ENCODE results near the gene RAET1E. TPM values are rescaled to one million over a fixed set of nuclear protein-coding genes. Genes with fewer than 3 reads are reported as not detected.
"Not testable (repeated sequence)": the region's sequence is repeated elsewhere in the genome, so short reads cannot be mapped to it uniquely, and the experiment has no call there.

Gene RAET1E
- total and polyA plus RNA-seq, 12 donors, result 0.15 to 1.4 (median 0.41) TPM; not detected in 3

GRCh38 chr6:149917679-149918078 is 19.8 kb upstream of the RAET1E start:
- peaks cover 0 to 15% (median 0%) of the 10 kb centered on the region in 7 donors for H3K27me3 ChIP-seq

GRCh38 chr6:149915970-149916865 is 18.3 kb upstream of the RAET1E start:
- Histone ChIP-seq H3K27me3 (peaks cover 0 to under 1% (median 0%) of the 10 kb centered on the region in 7 donors), H3K9me3 (no peaks in the 10 kb centered on the region), H3K36me3 (no peaks in the 10 kb centered on the region), H3K4me3 (no peak overlapping the region), H3K27ac (no peak overlapping the region), H3K4me1 (no peaks in the 10 kb centered on the region)
- no peak for DNase-seq
- whole genome bisulfite sequencing, 2 donors, result 92 to 93% methylated on average over 10 of the region's 10 CpGs
- TF ChIP-seq CTCF (IDR thresholded peaks at IDR 0.05), result no peak
- no peak for ATAC-seq
- intact Hi-C loops (cut with DNase I), result no loop called here

More at GRCh38 chr6:149917679-149918078, 19.8 kb upstream of the RAET1E start:
- Histone ChIP-seq H3K27ac (no peak overlapping the region), H3K36me3 (no peaks in the 10 kb centered on the region), H3K4me3 (no peak overlapping the region), H3K9me3 (no peaks in the 10 kb centered on the region), H3K4me1 (peaks cover 0 to 6% (median 5%) of the 10 kb centered on the region in 9 donors)
- TF ChIP-seq CTCF (IDR thresholded peaks at IDR 0.05), result no peak
- 94 to 97% methylated on average over 2 of the region's 2 CpGs for WGBS, 2 donors
- intact Hi-C loops (cut with DNase I), result no loop called here
- DNase-seq (no peak), ATAC-seq (no peak)

- H3K9me3 ChIP-seq, result peaks cover 0 to 5% (median 0%) of the 10 kb centered on the region in 11 donors
- H3K4me3 ChIP-seq, result no peak overlapping the region
- intact Hi-C loops (cut with DNase I), result no loop called here
- TF ChIP-seq CTCF (IDR thresholded peaks at IDR 0.05), result no peak
- 58 to 63% methylated on average over 9 of the region's 9 CpGs for WGBS, 2 donors
- no peaks in the 10 kb centered on the region for H3K36me3 ChIP-seq
- DNase-seq, result no peak
- H3K4me1 ChIP-seq, result no peaks in the 10 kb centered on the region
- H3K27ac ChIP-seq, result no peak overlapping the region
- no peak for ATAC-seq
- no peaks in the 10 kb centered on the region for H3K27me3 ChIP-seq
These were observed 15.8 kb upstream of the RAET1E start for GRCh38 chr6:149913540-149914240.

- no peak for TF ChIP-seq CTCF (IDR thresholded peaks at IDR 0.05)
- intact Hi-C loops (cut with DNase I), result no loop called here
- Histone ChIP-seq H3K36me3 (no peaks in the 10 kb centered on the region), H3K27me3 (no peaks in the 10 kb centered on the region), H3K4me3 (no peak overlapping the region), H3K9me3 (peaks cover 0 to 11% (median 0%) of the 10 kb centered on the region in 11 donors), H3K27ac (no peak overlapping the region), H3K4me1 (no peaks in the 10 kb centered on the region)
- ATAC-seq, result no peak
- 69 to 70% methylated on average over 2 of the region's 2 CpGs for WGBS, 2 donors
- no peak for DNase-seq
These were observed 15.2 kb upstream of the RAET1E start for GRCh38 chr6:149913085-149913484.

- H3K4me1 ChIP-seq; H3K27me3 ChIP-seq; DNase-seq; H3K27ac ChIP-seq; H3K4me3 ChIP-seq; intact Hi-C loops (cut with DNase I); ATAC-seq; H3K36me3 ChIP-seq: not testable (repeated sequence)
- peaks cover 0 to 14% (median 0%) of the 10 kb centered on the region in 11 donors for H3K9me3 ChIP-seq
- WGBS, 2 donors, result 75 to 77% methylated on average over 2 to 3 of the region's 3 CpGs
These were observed 14.8 kb upstream of the RAET1E start for GRCh38 chr6:149912680-149913079.

Measured in heart right ventricle (tissue), 16 donors.